GM21737 (cell line): ENCODE results near the gene B3GNT7.
"Not testable (repeated sequence)": the region's sequence is repeated elsewhere in the genome, so short reads cannot be mapped to it uniquely, and the experiment has no call there.

Source experiments
- ATAC-seq: cut with Tn5 transposase; IDR thresholded peaks from one replicate; pipeline ENCODE4 v1.9.1; 2021; ENCODE audit warnings: mild to moderate bottlenecking, moderate library complexity; ENCODE audit not compliant: unreplicated experiment

The B3GNT7 gene

GRCh38 chr2:231422056-231422455, 26.5 kb downstream of the B3GNT7 start:
- ATAC-seq = no peak

- ATAC-seq = no peak
These were observed 27.7 kb downstream of the B3GNT7 start for GRCh38 chr2:231423176-231423575.

GRCh38 chr2:231425291-231425810, 29.8 kb downstream of the B3GNT7 start:
- no peak for ATAC-seq

- no peak for ATAC-seq
These were observed 30.5 kb downstream of the B3GNT7 start for GRCh38 chr2:231425811-231426703.

GRCh38 chr2:231427116-231427515, 31.6 kb downstream of the B3GNT7 start:
- no peak for ATAC-seq

- no peak for ATAC-seq
These were observed 33.6 kb downstream of the B3GNT7 start for GRCh38 chr2:231429152-231429551.

GRCh38 chr2:231429901-231430300, 34.4 kb downstream of the B3GNT7 start:
- no peak for ATAC-seq

GRCh38 chr2:231430437-231430836, 34.9 kb downstream of the B3GNT7 start:
- ATAC-seq = not testable (repeated sequence)

- no peak for ATAC-seq
These were observed 36.1 kb downstream of the B3GNT7 start for GRCh38 chr2:231431606-231432005.

- ATAC-seq = no peak
These were observed 38.5 kb downstream of the B3GNT7 start for GRCh38 chr2:231433990-231434389.

- no peak for ATAC-seq
These were observed 41.4 kb downstream of the B3GNT7 start for GRCh38 chr2:231436957-231437356.

GRCh38 chr2:231449503-231450054, 54.1 kb downstream of the B3GNT7 start:
- no peak for ATAC-seq

GRCh38 chr2:231450548-231450989, 55.1 kb downstream of the B3GNT7 start:
- no peak for ATAC-seq
